ENCODE measurements around the gene SH3GL2.
"Not testable (repeated sequence)": the region's sequence is repeated elsewhere in the genome, so short reads cannot be mapped to it uniquely, and the experiment has no call there.

Gene SH3GL2

GRCh38 chr9:17752021-17752420 lies 173.2 kb downstream of the SH3GL2 start:
- no peak for DNase-seq (ENCODE audit: low read depth)

GRCh38 chr9:17757816-17758215 lies 178.9 kb downstream of the SH3GL2 start:
- no peak for DNase-seq (ENCODE audit: low read depth)

- DNase-seq (ENCODE audit: low read depth): no peak
These were observed 181.4 kb downstream of the SH3GL2 start for GRCh38 chr9:17760250-17760649.

- DNase-seq (ENCODE audit: low read depth): no peak
These were observed 183.3 kb downstream of the SH3GL2 start for GRCh38 chr9:17761984-17762676.

- no peak for DNase-seq (ENCODE audit: low read depth)
These were observed 185.4 kb downstream of the SH3GL2 start for GRCh38 chr9:17764306-17764705.

- DNase-seq (ENCODE audit: low read depth): not testable (repeated sequence)
These were observed 186.3 kb downstream of the SH3GL2 start for GRCh38 chr9:17765131-17765530.

- DNase-seq (ENCODE audit: low read depth): no peak
These were observed 193.4 kb downstream of the SH3GL2 start for GRCh38 chr9:17772223-17772622.

- DNase-seq (ENCODE audit: low read depth): no peak
These were observed 196.8 kb downstream of the SH3GL2 start for GRCh38 chr9:17775656-17776055.

GRCh38 chr9:17776735-17777134 lies 197.9 kb downstream of the SH3GL2 start:
- no peak for DNase-seq (ENCODE audit: low read depth)

GRCh38 chr9:17777465-17777864 lies 198.6 kb downstream of the SH3GL2 start:
- no peak for DNase-seq (ENCODE audit: low read depth)

- DNase-seq (ENCODE audit: low read depth): no peak
These were observed 203.7 kb downstream of the SH3GL2 start for GRCh38 chr9:17782430-17783149.

- no peak for DNase-seq (ENCODE audit: low read depth)
These were observed 204.4 kb downstream of the SH3GL2 start for GRCh38 chr9:17783227-17783626.

GRCh38 chr9:17789316-17789715 lies 210.4 kb downstream of the SH3GL2 start:
- no peak for DNase-seq (ENCODE audit: low read depth)

GRCh38 chr9:17793713-17794622 lies 215.1 kb downstream of the SH3GL2 start:
- DNase-seq (ENCODE audit: low read depth): no peak

GRCh38 chr9:17795744-17796143 lies 216.9 kb downstream of the SH3GL2 start:
- no peak for DNase-seq (ENCODE audit: low read depth)

GRCh38 chr9:17799369-17799768 lies 220.5 kb downstream of the SH3GL2 start:
- no peak for DNase-seq (ENCODE audit: low read depth)

GRCh38 chr9:17800418-17800817 lies 221.6 kb downstream of the SH3GL2 start:
- DNase-seq (ENCODE audit: low read depth): no peak

GRCh38 chr9:17802249-17802857 lies 223.5 kb downstream of the SH3GL2 start:
- no peak for DNase-seq (ENCODE audit: low read depth)

- DNase-seq (ENCODE audit: low read depth): no peak
These were observed 228.9 kb downstream of the SH3GL2 start for GRCh38 chr9:17807613-17808282.

- no peak for DNase-seq (ENCODE audit: low read depth)
These were observed 231.5 kb downstream of the SH3GL2 start for GRCh38 chr9:17810317-17810716.

- no peak for DNase-seq (ENCODE audit: low read depth)
These were observed 232.1 kb downstream of the SH3GL2 start for GRCh38 chr9:17810728-17811571.

Data from HS-27A (cell line).